Breast epithelium (tissue), 4 donors: ENCODE results near the gene PLPPR2. TPM values are rescaled to one million over a fixed set of nuclear protein-coding genes. Genes with fewer than 3 reads are reported as not detected.
A peak's percentile ranks its signal among the peaks of the same experiment; 100 is the strongest.

Experiments
- DNase-seq, 2 donors: peaks; one replicate each; pipeline ENCODE4 v3.0.0-alpha.2; 2019; ENCODE audit warnings: low spot score in 2 of 2
- H3K27ac ChIP-seq, 2 donors: fragments of 200-600 bp; sonication (generic) in 1 of 2; one replicate each; pipeline ENCODE4 v1.5.1; 2016 to 2019; ENCODE audit warnings: mild to moderate bottlenecking in 1 of 2
- H3K27me3 ChIP-seq, 2 donors: fragments of 200-600 bp; sonication (generic) in 1 of 2; one replicate each; pipeline versions ENCODE4 v1.5.1 to v1.6.0; 2017 to 2019; ENCODE audit warnings: control low read depth in 1 of 2, mild to moderate bottlenecking in 1 of 2
- H3K36me3 ChIP-seq: fragments of 200-600 bp; one replicate; pipeline ENCODE4 v1.5.1; 2019
- H3K4me1 ChIP-seq, 2 donors: fragments of 200-600 bp; sonication (generic); one replicate each; pipeline ENCODE4 v1.5.1; 2016 to 2019; ENCODE audit warnings: control low read depth in 1 of 2
- H3K4me3 ChIP-seq, 3 donors: fragments of 200-600 bp; sonication (generic); 1 replicate in 2 of 3; 2 replicates in 1 of 3; pipeline ENCODE4 v1.5.1; 2016 to 2019; ENCODE audit warnings: mild to moderate bottlenecking in 3 of 3, moderate library complexity in 2 of 3
- H3K9me3 ChIP-seq, 2 donors: fragments of 200-600 bp; sonication (generic) in 1 of 2; one replicate each; pipeline ENCODE4 v1.5.1; 2016 to 2019; ENCODE audit warnings: control low read depth in 1 of 2
- CTCF ChIP-seq, 3 donors: fragments of 450-650 bp; IDR thresholded peaks; one replicate each; pipeline ENCODE4 v1.5.1; 2016 to 2017; ENCODE audit warnings: antibody characterized with exemption in 3 of 3, mild to moderate bottlenecking in 3 of 3, moderate library complexity in 3 of 3
- POLR2A ChIP-seq: fragments of 450-650 bp; IDR thresholded peaks from one replicate; pipeline ENCODE4 v1.6.1; 2016; ENCODE audit warnings: antibody characterized with exemption, mild to moderate bottlenecking, moderate library complexity
- POLR2AphosphoS5 ChIP-seq, 3 donors: sonication (generic); formaldehyde crosslinking; IDR thresholded peaks; one replicate each; pipeline ENCODE4 v1.6.1; 2017; ENCODE audit warnings: antibody characterized with exemption in 3 of 3
- intact Hi-C: fragments of 100-400 bp; cut with DNase I; formaldehyde crosslinking; loops from one replicate; pipeline ENCODE4 v1.15.1; 2023; ENCODE audit warnings: low total_unique reads
- total RNA-seq, 3 donors: library from RNA; depleted of rRNA; stranded (reverse); fragments of >200 nt; gene quantifications; one replicate each; pipeline ENCODE4 v1.1.0, GENCODE V29; 2016

Gene PLPPR2
- total RNA-seq, 3 donors from 2014 or later, result 7.7 to 19.0 (median 11.3) TPM

- Histone ChIP-seq H3K36me3 (no peaks in the 10 kb centered on the region), H3K9me3 (no peaks in the 10 kb centered on the region), H3K4me3 (no peak overlapping the region), H3K27me3 (no peaks in the 10 kb centered on the region), H3K4me1 (peaks cover 15 to 21% of the 10 kb centered on the region in 2 donors), H3K27ac (peak overlapping the region; percentile 53 to 74)
- intact Hi-C loops, result no loop called here
- DNase-seq, result no peak
- no peak for TF ChIP-seq POLR2A
- no peak for TF ChIP-seq POLR2AphosphoS5 (IDR thresholded peaks at IDR 0.05)
- TF ChIP-seq CTCF (IDR thresholded peaks at IDR 0.05), result no peak
Measured at GRCh38 chr19:11322269-11323024, 32.8 kb upstream of the PLPPR2 start.

- DNase-seq, result no peak
- no peak for TF ChIP-seq POLR2A
- TF ChIP-seq CTCF (IDR thresholded peaks at IDR 0.05), result no peak
- no peak for TF ChIP-seq POLR2AphosphoS5 (IDR thresholded peaks at IDR 0.05)
- Histone ChIP-seq H3K4me3 (peak overlapping the region in 1 of 3 donors; percentile 23), H3K36me3 (no peaks in the 10 kb centered on the region), H3K27ac (peak overlapping the region; percentile 74 to 85), H3K4me1 (peaks cover 15 to 21% of the 10 kb centered on the region in 2 donors), H3K9me3 (no peaks in the 10 kb centered on the region), H3K27me3 (no peaks in the 10 kb centered on the region)
- intact Hi-C loops, result no loop called here
Measured at GRCh38 chr19:11323601-11324078, 31.6 kb upstream of the PLPPR2 start.

GRCh38 chr19:11324079-11324661 lies 31.1 kb upstream of the PLPPR2 start:
- peak; percentile 66 to 93 for DNase-seq
- peaks cover 15 to 21% of the 10 kb centered on the region in 2 donors for H3K4me1 ChIP-seq
- peak overlapping the region in 1 of 3 donors; percentile 23 for H3K4me3 ChIP-seq
- no peaks in the 10 kb centered on the region for H3K36me3 ChIP-seq
- no peaks in the 10 kb centered on the region for H3K27me3 ChIP-seq
- TF ChIP-seq POLR2A (no peak), POLR2AphosphoS5 (IDR thresholded peaks at IDR 0.05) (peak; percentile 84 to 98 (median 92)), CTCF (IDR thresholded peaks at IDR 0.05) (peak in 1 of 3 donors; percentile 13)
- peak overlapping the region; percentile 74 to 85 for H3K27ac ChIP-seq
- H3K9me3 ChIP-seq, result no peaks in the 10 kb centered on the region
- intact Hi-C loops, result no loop called here

GRCh38 chr19:11324748-11325389 lies 30.4 kb upstream of the PLPPR2 start:
- Histone ChIP-seq H3K36me3 (no peaks in the 10 kb centered on the region), H3K27ac (peak overlapping the region; percentile 74 to 85), H3K9me3 (no peaks in the 10 kb centered on the region), H3K27me3 (no peaks in the 10 kb centered on the region), H3K4me1 (peaks cover 15 to 21% of the 10 kb centered on the region in 2 donors), H3K4me3 (peak overlapping the region in 1 of 3 donors; percentile 19)
- no peak for TF ChIP-seq POLR2A
- no peak for TF ChIP-seq POLR2AphosphoS5 (IDR thresholded peaks at IDR 0.05)
- TF ChIP-seq CTCF (IDR thresholded peaks at IDR 0.05), result no peak
- intact Hi-C loops, result no loop called here
- no peak for DNase-seq
